Tibial artery (tissue), 4 donors: ENCODE results near the gene ARSI.

Experiments used
- DNase-seq, 2 donors: peaks; one replicate each; pipeline ENCODE4 v3.0.0-alpha.2; 2019
- H3K27ac ChIP-seq, 2 donors: fragments of 200-600 bp; sonication (generic) in 1 of 2; 1 replicate in 1 of 2; 2 replicates in 1 of 2; pipeline ENCODE4 v1.5.1; 2018 to 2019; ENCODE audit warnings: mild to moderate bottlenecking in 1 of 2
- H3K27me3 ChIP-seq, 2 donors: fragments of 200-600 bp; sonication (generic) in 1 of 2; one replicate each; pipeline versions ENCODE4 v1.5.1 to v1.6.0; 2016 to 2019
- H3K36me3 ChIP-seq, 3 donors: fragments of 200-600 bp; sonication (generic) in 2 of 3; one replicate each; pipeline ENCODE4 v1.5.1; 2016 to 2019; ENCODE audit warnings: mild to moderate bottlenecking in 2 of 3
- H3K4me1 ChIP-seq, 4 donors: fragments of 200-600 bp; sonication (generic) in 2 of 4; 1 replicate in 3 of 4; 2 replicates in 1 of 4; pipeline ENCODE4 v1.5.1; 2016 to 2019
- H3K4me3 ChIP-seq, 2 donors: fragments of 200-600 bp; sonication (generic) in 1 of 2; 1 replicate in 1 of 2; 2 replicates in 1 of 2; pipeline ENCODE4 v1.5.1; 2018 to 2019; ENCODE audit warnings: mild to moderate bottlenecking in 2 of 2
- H3K9me3 ChIP-seq, 3 donors: fragments of 200-600 bp; sonication (generic) in 1 of 3; one replicate each; pipeline ENCODE4 v1.5.1; 2016 to 2019
- intact Hi-C: fragments of 100-400 bp; cut with DNase I; formaldehyde crosslinking; loops from one replicate; pipeline ENCODE4 v1.15.0; 2023; ENCODE audit warnings: low total_unique reads
- TF ChIP-seq, protein P1 (sequence below), 2 experiments: fragments of 200-600 bp in 1 of 2; fragments of 450-650 bp in 1 of 2; IDR thresholded peaks; one replicate each; pipeline ENCODE4 v1.5.1; 2017 to 2019; ENCODE audit warnings: antibody characterized with exemption in 2 of 2, mild to moderate bottlenecking in 1 of 2, moderate library complexity in 1 of 2

ARSI gene

DNA sequence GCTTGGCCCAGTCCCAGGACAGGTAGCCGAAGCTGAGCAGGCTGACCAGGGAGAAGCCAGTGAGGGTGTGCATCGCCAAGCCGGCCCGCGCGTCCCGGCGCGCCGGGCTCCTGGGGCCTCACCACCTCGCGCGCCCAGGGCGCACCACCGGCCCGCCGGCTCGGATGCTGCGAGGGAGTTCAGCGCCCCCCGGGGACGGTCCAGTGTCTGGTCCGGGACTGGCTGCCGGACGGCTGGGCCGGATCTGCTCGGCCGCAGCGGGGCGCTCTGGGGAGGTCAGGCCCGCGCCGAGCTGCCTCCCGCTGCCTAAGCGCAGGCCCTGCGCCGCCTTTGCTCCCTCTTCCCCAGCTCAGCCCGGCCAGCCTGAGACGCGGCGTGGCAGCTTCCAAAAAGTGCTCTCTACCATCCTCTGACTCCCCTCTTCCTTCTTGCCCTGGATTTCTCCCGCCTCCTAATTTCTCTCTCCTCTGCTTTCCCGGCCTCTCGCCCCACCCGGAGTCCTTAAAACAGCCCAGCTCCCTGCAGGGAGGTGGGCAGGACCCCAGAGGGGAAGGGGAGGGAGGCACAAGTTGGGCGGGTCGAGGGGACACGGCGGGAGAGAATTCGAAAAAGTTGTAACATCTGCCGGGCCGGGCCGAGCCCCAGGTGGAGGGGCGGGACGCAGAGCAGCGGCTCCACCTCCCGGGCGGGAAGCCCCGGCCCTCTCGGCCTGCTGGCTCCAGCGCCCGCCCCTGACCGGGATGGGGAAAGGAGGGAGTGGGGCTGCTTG, at the start of gene ARSI:
TSS of gene ARSI (minus strand) at position 605 of the 769 bp plus-strand sequence. CDS start at position 73, 532 bp downstream.
- H3K4me3 ChIP-seq, result peak within 1 kb of the TSS; percentile 44 to 48
- H3K27ac ChIP-seq, result no peak within 1 kb of the TSS
- H3K27me3 ChIP-seq, result no peaks in the 10 kb centered on the region
- H3K9me3 ChIP-seq, result no peaks in the 10 kb centered on the region
- no peaks in the 10 kb centered on the region for H3K36me3 ChIP-seq
- intact Hi-C loops, result no loop called here
- no peak for DNase-seq
- TF ChIP-seq, protein P1, sequence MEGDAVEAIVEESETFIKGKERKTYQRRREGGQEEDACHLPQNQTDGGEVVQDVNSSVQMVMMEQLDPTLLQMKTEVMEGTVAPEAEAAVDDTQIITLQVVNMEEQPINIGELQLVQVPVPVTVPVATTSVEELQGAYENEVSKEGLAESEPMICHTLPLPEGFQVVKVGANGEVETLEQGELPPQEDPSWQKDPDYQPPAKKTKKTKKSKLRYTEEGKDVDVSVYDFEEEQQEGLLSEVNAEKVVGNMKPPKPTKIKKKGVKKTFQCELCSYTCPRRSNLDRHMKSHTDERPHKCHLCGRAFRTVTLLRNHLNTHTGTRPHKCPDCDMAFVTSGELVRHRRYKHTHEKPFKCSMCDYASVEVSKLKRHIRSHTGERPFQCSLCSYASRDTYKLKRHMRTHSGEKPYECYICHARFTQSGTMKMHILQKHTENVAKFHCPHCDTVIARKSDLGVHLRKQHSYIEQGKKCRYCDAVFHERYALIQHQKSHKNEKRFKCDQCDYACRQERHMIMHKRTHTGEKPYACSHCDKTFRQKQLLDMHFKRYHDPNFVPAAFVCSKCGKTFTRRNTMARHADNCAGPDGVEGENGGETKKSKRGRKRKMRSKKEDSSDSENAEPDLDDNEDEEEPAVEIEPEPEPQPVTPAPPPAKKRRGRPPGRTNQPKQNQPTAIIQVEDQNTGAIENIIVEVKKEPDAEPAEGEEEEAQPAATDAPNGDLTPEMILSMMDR (IDR thresholded peaks at IDR 0.05), result no peak
- peaks cover 0 to 17% (median 14%) of the 10 kb centered on the region in 4 donors for H3K4me1 ChIP-seq

DNA sequence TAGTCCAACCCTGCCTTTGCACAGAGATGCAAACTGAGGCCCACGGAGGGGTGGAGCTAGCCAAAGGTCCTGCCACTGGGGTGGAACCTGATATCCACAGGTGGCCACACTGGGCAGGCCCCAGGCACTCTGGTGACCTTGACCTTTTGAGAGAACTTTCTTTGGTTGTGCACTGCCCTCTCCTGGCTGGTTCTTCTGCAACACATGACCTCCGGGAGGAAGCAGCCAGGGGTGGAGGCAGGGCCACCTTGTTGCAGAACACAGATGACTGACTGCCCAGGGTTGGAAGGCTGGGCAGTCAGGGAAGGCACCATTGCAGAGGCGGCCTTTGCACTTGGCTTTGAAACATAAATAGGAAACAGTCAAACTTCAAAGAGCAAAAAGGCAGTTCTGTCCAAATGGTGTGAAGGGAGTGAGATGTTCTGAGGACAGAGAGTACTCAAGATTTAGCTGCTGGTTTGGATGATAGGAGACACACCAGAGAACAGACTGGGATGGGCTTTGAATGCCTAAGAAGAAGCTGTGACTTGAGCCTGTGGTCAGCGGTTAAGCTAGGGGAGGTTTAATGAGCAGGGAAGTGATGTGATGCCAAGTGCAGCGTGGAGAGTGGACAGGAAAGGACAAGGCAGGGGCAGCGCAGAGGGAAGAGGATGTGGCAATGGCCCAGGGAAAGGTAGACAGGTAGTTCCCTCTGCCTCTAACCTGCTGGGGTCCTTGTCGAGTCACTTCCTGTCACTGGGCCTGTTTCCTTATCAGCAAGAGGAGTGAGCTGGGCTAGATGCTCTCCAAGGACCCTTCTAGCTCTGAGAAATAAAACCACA, 48.0 kb upstream of the ARSI start:
- H3K27ac ChIP-seq, result no peak overlapping the region

DNA sequence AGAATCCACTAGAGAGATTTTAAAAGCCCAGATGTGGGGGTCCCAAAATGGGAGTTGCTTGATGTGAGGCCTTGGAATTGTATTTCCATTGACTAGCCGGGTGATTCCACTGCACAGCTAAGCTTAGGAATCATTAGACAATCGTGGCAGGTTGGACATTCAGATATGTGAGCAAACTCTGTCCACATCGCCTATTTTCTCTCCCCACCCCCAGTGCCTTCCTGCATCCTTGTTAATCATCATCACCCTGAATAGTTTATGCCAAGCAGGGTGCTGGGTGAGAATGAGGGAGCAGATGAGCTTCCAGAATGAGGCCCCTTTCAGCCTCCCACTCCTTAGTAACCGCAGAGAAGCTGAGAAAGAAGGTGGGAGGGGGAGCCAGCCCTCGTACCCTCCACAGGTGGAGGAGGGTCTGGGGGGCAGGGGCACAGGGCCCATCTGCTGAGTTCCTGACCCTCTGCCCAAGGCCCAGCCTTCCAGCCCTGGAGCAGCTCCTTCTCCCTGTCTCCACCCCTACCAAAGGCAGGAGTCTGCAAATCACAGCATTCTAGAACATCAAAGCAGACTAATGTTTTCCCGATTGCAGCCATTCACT, 47.1 kb upstream of the ARSI start:
- H3K4me1 ChIP-seq, result no peaks in the 10 kb centered on the region
- TF ChIP-seq, protein P1 (IDR thresholded peaks at IDR 0.05), result no peak
- no peaks in the 10 kb centered on the region for H3K36me3 ChIP-seq
- no peaks in the 10 kb centered on the region for H3K27me3 ChIP-seq
- intact Hi-C loops, result no loop called here
- H3K4me3 ChIP-seq, result no peak overlapping the region
- H3K27ac ChIP-seq, result no peak overlapping the region
- no peak for DNase-seq
- no peaks in the 10 kb centered on the region for H3K9me3 ChIP-seq

More for the DNA sequence above, 48.0 kb upstream of the ARSI start:
- no peaks in the 10 kb centered on the region for H3K27me3 ChIP-seq
- TF ChIP-seq, protein P1 (IDR thresholded peaks at IDR 0.05), result peak; percentile 25
- intact Hi-C loops, result no loop called here
- no peaks in the 10 kb centered on the region for H3K9me3 ChIP-seq
- H3K4me3 ChIP-seq, result no peak overlapping the region
- DNase-seq, result peak; percentile 64 to 72
- no peaks in the 10 kb centered on the region for H3K36me3 ChIP-seq
- H3K4me1 ChIP-seq, result no peaks in the 10 kb centered on the region

DNA sequence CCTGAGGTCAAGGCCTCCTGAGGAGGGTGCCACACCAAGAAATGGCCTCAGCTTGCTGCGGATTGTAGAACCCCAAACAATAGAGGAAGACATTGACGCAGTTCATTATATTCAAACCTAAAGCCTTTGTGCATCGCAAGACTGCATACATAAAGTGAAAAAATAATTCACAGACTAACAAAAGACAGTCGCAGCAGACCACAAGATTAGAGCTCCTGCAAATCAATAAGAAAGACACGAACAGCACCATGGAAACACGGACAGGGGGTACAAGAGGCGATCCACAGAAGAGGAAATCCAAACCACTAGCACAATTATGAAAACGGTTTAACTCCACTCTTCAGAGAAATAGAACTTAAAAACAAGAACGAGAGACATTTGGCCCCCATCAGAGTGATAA, 44.7 kb upstream of the ARSI start:
- Histone ChIP-seq H3K27me3 (no peaks in the 10 kb centered on the region), H3K9me3 (no peaks in the 10 kb centered on the region), H3K27ac (no peak overlapping the region), H3K4me3 (no peak overlapping the region), H3K4me1 (no peaks in the 10 kb centered on the region), H3K36me3 (no peaks in the 10 kb centered on the region)
- intact Hi-C loops, result no loop called here
- DNase-seq, result no peak
- TF ChIP-seq, protein P1 (IDR thresholded peaks at IDR 0.05), result no peak

DNA sequence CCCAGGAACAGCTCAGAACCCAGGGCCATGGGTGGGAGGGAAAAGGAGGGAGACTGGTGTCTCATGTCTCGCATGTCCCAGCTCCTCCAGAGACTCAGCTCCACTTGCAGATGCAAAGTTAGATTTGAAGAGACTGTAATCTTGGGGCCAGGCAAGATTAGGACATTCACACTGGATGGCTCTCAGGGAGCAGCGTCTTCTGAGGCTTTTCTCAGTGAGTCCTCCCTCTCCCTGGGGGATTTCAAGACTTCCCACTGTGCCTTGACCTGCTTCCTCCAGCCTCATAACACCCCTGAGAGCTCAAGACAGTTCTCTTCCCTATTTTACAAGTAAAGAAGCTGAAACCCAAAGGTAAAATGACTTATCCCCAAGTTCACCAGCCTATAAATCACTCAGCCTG, 44.3 kb upstream of the ARSI start:
- Histone ChIP-seq H3K27ac (no peak overlapping the region), H3K9me3 (no peaks in the 10 kb centered on the region), H3K27me3 (no peaks in the 10 kb centered on the region), H3K4me3 (no peak overlapping the region), H3K36me3 (no peaks in the 10 kb centered on the region), H3K4me1 (no peaks in the 10 kb centered on the region)
- TF ChIP-seq, protein P1 (IDR thresholded peaks at IDR 0.05), result no peak
- intact Hi-C loops, result no loop called here
- DNase-seq, result no peak
